ENCODE results near the gene SMCHD1.

The SMCHD1 gene

GRCh38 chr18:2655178-2655953, at the start of gene SMCHD1:
SMCHD1 (plus strand) TSS chr18:2655726; CDS start chr18:2656076, 350 bp downstream.
- DNase-seq (ENCODE audit: low read depth, low spot score), result no peak

DNA sequence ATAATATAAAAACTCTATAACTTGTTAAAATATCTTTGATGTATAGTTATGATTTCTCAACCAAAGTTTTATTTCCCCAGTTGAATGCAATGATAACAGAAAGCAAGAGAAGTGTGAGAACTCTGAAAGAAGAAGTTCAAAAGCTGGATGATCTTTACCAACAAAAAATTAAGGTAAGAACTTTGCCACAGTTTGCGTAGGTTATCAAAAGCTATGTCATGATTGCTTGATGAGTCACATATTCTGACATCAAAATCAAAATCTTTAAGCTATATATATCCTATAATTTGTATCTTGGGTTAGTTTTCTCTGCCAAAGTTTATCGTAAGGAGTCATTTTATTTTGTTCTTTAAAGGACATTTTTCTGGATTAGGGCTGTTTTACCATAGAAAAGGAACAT, 49.2 kb upstream of the SMCHD1 start:
- no peak for DNase-seq (ENCODE audit: low read depth, low spot score)

DNA sequence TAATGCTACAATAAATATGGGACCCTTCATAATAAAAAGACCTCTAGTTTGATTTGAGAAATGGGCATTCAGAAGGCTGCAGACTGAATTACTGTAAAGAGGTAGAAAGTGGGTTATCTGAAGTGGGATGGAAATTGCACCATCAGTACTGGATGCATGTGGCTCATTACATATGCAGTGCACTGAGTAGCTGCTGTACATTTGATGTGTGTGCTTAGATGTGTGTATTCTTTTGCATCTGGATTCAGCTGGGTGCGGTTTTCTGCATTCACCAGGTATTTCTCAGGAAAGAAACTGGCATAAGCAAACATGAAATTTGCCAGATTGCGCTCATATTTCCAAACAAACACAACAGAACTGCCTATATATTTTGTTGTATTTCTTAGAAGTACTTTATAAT, 45.9 kb upstream of the SMCHD1 start:
- no peak for DNase-seq (ENCODE audit: low read depth, low spot score)

GRCh38 chr18:2610549-2610948, 45.0 kb upstream of the SMCHD1 start:
- no peak for DNase-seq (ENCODE audit: low read depth, low spot score)

DNA sequence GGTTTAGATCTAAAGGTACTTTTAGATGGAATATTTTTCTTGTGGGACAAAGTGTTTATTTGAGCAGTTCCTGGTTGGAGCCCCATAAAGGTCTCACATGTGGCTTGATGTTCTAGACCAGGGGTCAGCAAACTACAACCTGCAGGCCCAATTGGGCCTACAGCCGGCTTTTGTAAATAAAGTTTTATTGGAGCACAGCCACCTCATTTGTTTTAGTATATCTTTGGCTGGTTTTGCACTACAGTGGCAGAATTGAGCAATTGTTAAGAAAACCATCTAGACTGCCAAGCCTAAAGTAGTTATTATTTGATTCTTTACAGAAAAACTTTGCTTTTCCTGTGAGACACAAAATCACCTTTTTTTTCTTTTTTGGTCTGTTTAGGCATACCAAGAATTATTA, 42.5 kb upstream of the SMCHD1 start:
- no peak for DNase-seq (ENCODE audit: low read depth, low spot score)

GRCh38 chr18:2617401-2617998, 38.0 kb upstream of the SMCHD1 start:
- DNase-seq (ENCODE audit: low read depth, low spot score), result no peak

- no peak for DNase-seq (ENCODE audit: low read depth, low spot score)
These were observed 37.5 kb upstream of the SMCHD1 start for GRCh38 chr18:2618009-2618408.

- DNase-seq (ENCODE audit: low read depth, low spot score), result no peak
These were observed 30.3 kb upstream of the SMCHD1 start for GRCh38 chr18:2625217-2625616.

- no peak for DNase-seq (ENCODE audit: low read depth, low spot score)
These were observed 27.7 kb upstream of the SMCHD1 start for GRCh38 chr18:2627821-2628276.

- DNase-seq (ENCODE audit: low read depth, low spot score), result no peak
These were observed 26.5 kb upstream of the SMCHD1 start for GRCh38 chr18:2629003-2629402.

- DNase-seq (ENCODE audit: low read depth, low spot score), result no peak
These were observed 19.9 kb upstream of the SMCHD1 start for GRCh38 chr18:2635586-2635985.

GRCh38 chr18:2636126-2636631, 19.3 kb upstream of the SMCHD1 start:
- DNase-seq (ENCODE audit: low read depth, low spot score), result no peak

DNA sequence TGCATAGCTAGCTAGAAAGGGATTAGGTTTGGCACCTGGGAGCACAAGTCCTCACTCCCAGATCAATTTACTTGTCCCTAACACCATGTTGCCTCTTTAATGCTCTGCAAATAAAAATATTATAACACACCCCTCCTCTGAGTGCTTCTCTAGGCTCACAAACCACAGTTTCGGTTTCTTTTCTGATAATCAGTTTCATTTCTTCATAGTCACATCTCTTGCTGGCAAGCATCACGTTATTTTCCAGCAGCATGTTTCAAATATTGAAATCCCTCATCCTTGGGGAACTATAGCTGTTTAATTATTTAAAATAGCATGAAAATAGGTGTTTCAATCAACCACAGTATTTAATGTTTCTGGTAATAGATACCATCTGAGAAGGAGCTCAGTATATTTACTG, 13.9 kb upstream of the SMCHD1 start:
- no peak for DNase-seq (ENCODE audit: low read depth, low spot score)

DNA sequence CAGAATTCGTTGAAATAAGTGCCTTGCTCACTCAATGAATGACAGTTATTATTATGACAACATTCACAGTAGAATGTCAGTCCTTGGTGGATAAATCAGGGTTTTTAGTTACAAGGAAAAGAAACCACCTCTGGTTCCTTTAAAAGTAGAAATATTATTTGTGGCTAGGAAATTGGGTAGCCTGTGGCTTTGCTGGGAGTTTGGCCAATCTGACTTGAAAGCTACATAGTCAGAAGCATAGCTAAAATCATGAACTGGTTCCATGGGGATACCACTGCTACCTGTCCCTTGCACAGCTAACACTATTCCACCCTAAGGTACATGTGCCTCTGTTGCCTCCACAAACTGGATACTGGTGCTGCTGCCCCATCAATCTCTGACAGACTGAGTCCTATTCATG, 12.8 kb upstream of the SMCHD1 start:
- no peak for DNase-seq (ENCODE audit: low read depth, low spot score)

- no peak for DNase-seq (ENCODE audit: low read depth, low spot score)
These were observed 11.0 kb upstream of the SMCHD1 start for GRCh38 chr18:2644535-2644934.

- no peak for DNase-seq (ENCODE audit: low read depth, low spot score)
These were observed 3.5 kb upstream of the SMCHD1 start for GRCh38 chr18:2651981-2652380.

DNA sequence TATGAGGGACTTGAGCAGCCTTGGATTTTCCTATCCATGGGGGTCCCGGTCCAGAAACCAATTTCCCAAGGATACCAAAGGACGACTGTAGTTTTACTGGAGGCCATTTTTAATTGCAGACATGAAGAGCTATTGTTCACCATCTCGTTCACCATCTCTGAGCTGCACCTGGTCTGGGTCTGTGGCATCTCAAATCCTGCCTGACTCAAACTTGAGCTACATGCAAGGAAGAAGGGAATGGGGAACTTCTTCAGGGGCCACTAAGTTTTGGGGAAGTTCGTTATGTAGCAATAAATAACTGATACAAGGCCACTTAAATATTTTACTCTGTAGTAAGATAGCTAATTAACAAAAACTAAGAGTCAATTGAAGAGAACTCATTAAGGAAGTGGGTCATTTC, 2.1 kb upstream of the SMCHD1 start:
- no peak for DNase-seq (ENCODE audit: low read depth, low spot score)

- no peak for DNase-seq (ENCODE audit: low read depth, low spot score)
These were observed 1.2 kb upstream of the SMCHD1 start for GRCh38 chr18:2654169-2654927.

DNA sequence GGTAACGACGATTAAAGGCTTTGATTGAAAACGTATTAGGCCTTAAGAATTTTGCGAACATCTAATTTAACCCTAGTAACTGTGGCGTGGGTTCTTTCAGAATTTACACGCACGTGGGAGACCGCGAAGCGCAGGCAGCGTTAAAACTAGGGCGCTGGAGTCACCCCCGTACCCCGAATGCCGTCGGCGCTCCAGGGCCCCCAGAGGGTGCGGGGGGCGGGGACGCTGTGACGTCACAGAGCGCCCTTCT, 673 bp upstream of the SMCHD1 start:
- DNase-seq (ENCODE audit: low read depth, low spot score), result no peak

- DNase-seq (ENCODE audit: low read depth, low spot score), result no peak
These were observed 369 bp downstream of the SMCHD1 start for GRCh38 chr18:2655954-2656236.

GRCh38 chr18:2656237-2656980, 883 bp downstream of the SMCHD1 start:
- no peak for DNase-seq (ENCODE audit: low read depth, low spot score)

GRCh38 chr18:2656981-2657512, 1.5 kb downstream of the SMCHD1 start:
- no peak for DNase-seq (ENCODE audit: low read depth, low spot score)
